GM21717 (cell line): ENCODE measurements around the gene SRRT.
A peak's percentile ranks its signal among the peaks of the same experiment; 100 is the strongest.

Experiments
- ATAC-seq: cut with Tn5 transposase; IDR thresholded peaks from one replicate; pipeline ENCODE4 v1.9.1; 2021; ENCODE audit warnings: mild to moderate bottlenecking, moderate library complexity; ENCODE audit not compliant: unreplicated experiment

Gene SRRT

DNA sequence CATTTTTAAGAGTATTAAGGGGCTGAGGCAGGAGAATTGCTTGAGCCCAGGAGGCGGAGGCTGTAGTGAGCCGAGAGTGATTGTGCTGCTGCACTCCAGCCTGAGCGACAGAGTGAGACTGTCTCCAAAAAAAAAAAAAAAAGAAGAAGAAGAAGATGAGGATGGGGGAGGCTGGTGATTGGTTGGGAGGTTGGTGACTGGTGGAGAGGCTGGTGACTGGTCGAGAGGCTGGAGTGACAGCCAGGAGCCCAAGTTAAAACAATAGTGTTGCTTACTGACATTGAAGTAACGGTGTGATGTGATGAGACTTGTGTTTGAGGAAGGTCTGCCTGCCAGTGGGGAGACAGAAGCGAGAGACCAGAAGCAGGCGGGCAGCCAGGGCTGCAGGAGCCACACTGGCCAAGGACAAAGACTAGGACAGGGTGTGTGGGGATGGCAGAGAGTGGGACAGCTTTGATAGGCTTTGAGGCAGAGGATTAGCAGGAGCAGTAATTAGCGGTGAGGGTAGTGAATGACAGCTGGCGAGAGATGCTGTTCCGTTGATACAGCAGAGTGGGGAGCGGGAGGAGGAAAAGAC, 4.9 kb downstream of the SRRT start:
- ATAC-seq, result no peak

DNA sequence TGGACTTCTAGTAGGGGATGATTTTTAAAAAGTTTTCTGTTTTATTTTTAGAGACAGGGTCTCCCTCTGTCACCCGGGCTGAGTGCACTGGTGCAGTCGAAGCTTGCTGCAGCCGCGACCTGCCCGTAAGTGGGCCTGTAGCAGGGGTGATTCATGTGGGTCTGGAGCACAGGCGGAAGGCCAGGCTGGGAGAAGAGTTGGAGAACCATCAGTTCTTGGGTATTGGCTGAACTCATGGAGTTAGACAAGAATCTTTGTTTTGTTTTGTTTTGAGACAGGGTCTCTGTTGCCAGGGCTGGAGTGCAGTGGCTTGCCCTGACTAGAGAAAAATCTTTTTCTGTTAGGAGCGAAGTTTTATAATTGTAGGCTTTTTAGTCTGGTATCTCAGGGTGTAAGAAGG, 5.7 kb downstream of the SRRT start:
- no peak for ATAC-seq

DNA sequence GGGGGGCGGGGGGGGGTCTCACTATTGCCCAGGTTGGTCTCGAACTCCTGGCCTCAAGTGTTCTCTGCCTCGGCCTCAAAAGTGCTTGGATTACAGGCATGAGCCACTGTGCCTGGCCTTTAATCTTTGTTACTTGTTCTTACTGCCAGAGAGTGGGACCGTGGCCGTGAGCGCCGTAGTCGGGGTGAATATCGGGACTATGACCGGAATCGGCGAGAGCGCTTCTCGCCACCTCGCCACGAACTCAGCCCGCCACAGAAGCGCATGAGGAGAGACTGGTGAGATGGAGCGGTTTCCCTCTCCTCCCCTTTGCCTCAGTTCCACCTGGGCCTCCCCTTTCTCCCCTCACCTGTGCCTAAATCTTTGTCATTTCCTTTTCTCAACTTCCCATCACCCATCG, 6.2 kb downstream of the SRRT start:
- no peak for ATAC-seq

DNA sequence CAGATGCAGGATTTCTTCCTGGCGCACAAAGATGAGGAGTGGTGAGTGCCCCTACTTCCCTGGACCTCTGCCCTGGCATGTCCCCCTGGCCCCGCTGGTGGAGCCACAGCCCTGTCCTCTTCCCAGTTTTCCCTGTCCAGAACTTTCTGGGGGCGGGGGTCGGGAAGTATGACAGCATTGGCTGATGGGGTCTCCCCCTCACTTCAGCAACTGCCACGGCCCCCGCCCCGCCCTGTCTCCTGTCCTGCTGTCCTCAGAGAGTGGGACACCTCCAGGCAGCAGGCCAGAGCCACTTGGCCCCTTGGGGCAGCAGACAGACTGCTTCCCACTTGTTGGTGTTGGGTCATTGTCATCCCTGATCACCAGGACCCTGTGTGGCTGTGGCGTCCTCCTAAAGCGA, 7.3 kb downstream of the SRRT start:
- ATAC-seq, result no peak

DNA sequence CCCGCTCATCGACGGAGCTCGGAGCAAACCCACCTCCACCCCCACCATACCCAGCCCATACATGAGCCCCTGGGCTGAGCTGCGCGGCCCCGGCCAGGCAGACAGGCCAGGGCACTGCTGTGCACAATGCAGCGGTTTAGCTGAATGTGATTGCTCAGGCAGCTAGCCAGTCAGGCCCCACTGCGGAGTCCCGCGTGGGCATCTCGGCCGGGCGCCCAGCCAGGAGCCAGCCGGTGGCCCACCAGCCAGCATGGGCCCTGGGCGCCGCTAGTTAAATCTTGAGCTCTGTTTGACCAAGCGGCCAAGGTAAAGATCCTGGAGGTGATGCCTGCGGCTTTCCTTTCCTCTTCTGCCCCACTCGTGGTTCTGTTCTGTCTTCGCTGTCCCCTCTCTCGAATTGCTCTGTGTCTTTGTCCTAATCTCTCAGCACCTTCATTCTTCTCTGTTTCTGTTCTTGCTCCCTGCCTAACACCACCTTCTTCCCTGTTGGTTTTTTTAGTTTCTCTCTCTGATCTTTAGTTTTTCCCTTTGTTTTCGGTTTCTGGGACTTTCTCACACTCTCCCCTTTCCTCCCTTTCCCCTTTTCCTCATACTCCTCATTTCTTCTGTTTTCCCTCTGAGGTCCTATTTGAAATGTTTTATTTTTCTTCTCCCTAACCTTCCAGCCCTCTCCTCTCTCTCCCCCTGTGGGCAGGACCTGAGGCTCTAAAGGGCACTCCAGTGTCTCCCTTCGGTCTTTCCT, 8.1 kb downstream of the SRRT start:
- ATAC-seq, result no peak

DNA sequence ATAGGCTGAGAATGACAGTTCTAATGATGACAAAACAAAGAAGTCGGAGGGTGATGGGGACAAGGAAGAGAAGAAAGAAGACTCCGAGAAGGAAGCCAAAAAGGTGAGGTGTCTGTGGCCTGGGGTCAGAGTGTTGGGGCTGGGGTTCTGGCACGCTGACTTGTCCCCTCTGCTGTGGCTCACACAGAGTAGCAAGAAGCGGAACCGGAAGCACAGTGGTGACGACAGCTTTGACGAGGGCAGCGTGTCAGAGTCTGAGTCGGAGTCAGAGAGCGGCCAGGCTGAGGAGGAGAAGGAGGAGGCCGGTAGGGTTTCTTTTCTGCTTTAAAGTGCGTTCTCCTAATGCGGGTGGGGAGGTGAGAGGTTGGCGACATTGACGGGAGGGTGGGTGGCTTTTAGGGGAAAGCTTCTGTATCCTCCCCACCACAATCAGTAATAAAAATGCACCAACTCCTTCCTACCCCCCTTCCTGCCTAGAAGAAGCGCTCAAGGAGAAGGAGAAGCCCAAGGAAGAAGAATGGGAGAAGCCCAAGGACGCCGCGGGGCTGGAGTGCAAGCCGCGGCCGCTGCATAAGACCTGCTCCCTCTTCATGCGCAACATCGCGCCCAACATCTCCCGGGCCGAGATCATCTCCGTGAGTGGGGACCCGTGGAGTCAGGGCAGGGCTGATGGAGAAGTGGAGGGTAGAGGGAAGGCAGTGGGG, 10.0 kb downstream of the SRRT start:
- no peak for ATAC-seq

DNA sequence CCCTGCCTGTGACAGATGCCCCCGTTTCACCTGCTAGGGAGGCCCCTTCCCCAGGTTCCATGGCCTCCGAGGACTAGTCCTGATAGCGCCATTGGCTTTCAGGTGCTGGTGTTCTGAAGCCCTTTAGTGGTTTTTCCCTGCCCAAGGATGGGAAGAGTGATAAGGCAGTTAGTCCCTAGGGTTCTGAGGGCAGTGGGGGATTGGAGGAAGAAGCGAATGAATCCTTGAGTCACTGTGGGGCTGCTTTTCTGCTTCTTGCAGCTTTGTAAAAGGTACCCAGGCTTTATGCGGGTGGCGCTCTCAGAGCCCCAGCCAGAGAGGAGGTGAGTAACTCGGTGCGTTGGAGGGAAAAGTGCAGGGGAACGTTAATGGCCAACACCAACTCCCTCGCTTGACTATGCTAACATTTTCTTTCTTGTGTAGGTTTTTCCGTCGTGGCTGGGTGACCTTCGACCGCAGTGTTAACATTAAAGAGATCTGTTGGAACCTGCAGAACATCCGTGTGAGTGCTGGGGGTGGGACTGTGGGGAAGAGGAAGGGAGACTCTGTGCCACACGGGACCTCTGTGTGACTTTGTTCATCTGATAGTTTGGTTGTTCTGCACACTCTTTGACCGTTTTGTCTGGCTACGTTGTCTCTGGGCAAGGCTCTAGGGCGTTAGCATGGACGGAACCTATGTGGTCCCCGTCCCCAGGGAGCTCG, 10.7 kb downstream of the SRRT start:
- ATAC-seq, result no peak

DNA sequence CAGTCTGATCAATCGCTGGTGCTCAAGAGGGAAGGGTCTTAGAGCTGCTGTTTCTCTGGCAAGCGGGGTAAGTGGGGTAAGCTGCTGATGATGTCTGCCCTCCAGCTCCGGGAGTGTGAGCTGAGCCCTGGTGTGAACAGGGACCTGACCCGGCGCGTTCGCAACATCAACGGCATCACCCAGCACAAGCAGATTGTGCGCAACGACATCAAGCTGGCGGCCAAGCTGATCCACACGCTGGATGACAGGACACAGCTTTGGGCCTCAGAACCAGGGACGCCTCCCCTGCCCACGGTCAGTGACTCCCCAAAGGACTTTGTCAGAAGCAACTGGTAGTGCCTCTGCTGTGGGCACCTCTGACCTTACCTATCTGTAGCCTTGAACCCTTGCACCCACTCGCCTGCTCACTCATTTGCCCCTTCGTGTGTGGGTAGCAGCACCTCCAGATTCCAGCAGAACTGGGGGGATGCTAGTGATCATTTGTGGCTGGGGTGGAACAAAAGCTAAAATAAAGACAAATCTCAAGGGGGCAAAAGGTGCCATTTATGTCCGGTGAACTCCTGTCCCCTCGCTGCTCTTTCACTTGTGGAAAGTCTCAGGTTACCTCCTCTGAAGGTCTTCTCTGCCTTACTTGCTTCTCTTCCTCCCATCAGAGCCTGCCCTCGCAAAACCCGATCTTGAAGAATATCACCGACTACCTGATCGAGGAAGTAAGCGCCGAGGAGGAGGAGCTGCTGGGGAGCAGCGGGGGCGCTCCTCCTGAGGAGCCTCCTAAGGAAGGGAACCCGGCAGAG, 11.4 kb downstream of the SRRT start:
- no peak for ATAC-seq

DNA sequence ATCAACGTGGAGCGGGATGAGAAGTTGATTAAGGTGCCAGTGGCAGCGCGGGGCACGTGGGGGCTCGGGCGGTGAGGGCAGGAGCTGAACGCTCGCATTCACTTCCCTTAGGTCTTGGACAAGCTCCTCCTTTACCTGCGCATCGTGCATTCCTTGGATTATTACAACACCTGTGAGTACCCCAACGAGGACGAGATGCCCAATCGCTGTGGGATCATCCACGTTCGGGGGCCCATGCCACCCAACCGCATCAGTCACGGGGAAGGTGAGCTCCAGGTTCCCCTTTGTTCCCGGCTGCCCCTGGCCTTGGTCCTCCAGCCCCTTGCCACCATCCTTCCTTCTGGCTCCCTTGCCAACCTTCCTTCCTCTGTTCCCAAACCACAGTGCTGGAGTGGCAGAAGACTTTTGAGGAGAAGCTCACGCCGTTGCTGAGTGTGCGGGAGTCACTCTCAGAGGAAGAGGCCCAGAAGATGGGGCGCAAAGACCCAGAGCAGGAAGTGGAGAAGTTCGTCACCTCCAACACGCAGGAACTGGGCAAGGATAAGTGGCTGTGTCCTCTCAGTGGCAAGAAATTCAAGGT, 12.1 kb downstream of the SRRT start:
- ATAC-seq, result no peak

DNA sequence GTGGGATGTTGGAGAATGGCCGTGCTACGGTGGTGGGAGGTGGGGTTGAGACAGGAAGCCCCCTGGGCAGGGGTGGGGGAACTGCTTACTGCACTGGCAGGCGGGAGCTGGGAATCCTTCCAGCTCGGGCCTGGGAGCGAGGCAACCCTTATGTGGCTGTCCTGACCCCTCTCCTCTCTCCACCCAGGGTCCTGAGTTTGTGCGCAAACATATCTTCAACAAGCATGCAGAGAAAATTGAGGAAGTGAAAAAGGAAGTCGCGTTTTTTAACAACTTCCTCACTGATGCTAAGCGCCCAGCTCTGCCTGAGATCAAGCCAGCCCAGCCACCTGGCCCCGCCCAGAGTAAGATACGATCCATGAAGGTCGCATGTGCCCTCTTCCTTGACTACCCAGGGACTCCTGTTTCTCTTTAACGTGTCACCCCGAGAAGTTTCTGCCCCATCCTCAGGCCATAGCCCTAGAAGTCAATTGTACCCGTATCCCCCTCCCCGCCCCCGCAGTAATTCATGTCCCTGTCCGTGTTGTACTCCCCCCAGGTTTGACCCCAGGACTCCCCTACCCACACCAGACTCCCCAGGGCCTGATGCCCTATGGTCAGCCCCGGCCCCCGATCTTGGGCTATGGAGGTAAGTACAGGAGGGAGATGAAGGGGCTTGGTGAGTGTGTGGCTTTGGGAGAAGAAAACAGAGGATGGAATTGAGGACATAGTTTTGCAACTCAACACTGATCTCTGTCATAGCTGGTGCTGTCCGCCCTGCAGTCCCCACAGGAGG, 12.8 kb downstream of the SRRT start:
- no peak for ATAC-seq

DNA sequence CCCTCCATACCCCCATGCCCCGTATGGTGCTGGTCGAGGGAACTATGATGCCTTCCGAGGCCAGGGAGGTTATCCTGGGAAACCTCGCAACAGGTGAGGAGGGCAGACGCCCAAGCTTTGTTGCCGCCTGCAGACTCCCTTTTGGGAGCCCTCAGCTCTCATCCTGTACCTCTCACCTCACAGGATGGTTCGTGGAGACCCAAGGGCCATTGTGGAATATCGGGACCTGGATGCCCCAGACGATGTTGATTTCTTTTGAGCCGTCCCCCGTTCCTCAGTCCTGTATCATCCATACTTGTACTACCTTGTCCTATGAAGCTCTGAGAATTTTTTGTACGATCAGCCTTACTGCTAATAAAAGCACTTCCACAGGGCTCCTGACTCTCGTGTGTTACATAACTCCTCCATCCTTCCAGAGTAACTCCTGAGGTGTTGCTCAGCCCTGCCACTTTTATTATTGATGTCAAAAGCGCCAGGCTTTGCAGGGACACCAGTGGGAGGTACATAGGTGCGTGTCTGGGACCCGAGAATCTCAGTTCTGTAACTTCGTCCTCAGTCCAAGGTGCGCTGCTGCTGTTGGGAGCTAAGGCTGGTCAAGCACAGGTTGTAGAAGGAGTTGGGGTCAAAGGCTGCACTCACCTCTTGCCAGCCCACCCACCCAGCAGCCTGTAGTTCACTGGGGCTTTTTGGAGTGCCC, 13.5 kb downstream of the SRRT start:
- ATAC-seq, result no peak

DNA sequence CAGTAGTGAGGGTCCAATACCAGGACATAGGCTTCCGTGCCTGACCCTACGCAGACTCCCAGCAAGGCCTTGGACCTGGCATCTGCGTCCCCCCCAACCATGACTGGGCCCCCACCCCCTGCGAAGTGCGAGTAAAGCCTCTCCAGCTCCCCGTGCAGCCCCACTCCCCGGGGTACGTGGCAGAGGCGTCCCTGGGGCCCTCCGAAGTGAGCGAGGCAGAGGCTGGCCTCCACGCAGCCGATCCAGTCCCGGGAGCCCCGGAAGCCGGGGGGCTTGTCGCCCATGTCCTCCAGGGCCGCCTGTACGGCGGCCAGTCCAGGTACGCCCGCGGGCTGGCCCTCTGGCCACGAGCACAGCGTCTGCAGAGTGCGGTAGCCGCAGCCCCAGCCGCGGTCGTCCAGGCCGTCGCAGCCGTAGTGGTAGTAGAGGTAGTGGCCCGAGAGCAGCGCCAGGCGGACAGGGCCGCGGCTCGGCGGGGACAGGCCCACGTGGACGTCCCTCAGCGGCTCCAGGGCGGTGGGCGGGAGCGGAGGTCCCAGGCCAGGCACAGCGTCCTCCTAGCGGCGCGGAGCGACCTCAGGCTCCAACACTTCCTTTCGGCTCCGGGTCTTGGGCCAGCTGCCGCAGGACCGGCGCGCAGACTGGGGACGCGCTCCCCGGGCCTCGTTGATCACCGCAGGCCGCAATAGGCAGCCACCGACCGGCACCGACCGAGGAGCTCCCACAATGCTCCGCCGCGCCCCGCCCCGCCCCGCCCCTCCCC, 14.3 kb downstream of the SRRT start, which contains the start of gene UFSP1:
Gene UFSP1, minus strand, starts transcription at position 728 of the 763 bp plus-strand sequence. Its CDS starts 444 bp downstream, at position 284.
- ATAC-seq, result peak; percentile 20

DNA sequence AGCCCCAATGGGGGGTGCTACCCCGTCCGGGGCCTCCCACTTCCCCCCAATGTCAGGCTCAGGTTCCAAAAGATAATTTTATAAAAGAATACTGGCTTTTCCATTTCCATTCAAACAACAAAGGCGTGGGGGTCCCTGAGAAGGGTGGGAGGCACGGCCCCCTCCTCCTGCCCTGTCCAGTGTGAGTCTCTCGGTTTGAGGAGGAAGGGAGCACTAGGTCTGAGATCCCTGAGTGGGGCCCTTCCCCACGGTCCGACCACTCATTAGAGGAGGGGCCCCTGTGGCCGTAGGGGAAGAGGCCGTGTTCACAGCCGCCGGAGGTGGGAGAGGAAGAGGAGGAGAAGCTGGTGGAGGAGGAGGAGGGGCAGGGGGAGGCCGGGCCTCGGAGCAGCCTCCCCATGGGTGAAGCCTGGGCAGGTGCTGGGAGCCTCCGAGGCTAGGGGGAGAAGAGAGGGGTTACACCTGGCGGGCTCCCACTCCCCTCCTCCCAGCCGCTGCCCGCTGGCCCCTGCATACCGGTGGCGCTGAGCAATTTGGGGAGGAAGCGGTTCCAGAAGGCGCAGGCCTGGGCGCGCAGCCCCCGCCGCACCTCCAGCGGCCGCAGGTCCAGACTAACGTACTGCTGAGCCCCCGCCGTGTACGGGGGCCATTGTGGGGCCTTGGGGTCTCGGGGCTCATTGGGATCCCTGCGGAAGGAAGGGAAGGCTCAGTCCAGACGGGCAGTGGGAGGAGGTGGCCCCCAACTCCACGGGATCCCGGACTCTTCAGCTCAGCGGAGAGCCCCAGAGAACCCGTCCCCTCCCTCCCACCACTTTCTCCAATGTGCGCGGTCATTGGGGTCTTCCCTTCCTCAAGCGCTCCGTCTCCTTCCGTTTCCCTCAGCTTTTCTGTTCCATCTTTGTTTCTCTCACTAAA, 16.0 kb downstream of the SRRT start:
- ATAC-seq, result no peak

DNA sequence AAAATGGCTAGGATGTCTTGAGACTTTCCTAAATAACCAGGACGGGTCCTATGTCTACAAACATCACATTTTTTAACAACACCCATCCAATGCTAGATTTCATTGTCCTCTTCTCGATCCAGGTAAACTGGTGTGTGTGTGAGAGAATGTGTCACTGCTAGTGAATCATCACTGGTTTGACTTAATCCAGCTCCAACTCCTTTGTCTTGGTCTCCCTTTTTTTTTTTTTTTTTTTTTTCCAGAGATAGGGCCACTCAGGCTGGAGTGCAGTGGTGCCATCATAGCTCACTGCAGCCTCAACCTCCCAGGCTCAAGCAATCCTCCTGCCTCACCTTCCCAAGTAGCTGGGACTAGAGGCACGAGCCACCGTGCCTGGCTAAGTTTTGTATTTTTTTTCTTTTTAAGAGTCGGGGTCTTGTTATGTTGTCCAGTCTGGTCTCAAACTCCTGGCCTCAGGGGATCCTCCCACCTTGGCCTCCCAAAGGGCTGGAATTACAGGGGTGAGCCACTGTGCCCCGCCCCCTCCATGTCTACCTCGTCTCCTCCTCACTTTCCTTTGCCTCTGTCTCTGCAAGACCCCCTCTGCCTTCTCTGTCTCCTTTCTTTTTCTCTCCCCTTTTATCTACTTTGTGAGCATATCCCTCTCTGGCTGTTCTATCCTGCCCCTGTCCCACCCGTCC, 16.8 kb downstream of the SRRT start:
- no peak for ATAC-seq

DNA sequence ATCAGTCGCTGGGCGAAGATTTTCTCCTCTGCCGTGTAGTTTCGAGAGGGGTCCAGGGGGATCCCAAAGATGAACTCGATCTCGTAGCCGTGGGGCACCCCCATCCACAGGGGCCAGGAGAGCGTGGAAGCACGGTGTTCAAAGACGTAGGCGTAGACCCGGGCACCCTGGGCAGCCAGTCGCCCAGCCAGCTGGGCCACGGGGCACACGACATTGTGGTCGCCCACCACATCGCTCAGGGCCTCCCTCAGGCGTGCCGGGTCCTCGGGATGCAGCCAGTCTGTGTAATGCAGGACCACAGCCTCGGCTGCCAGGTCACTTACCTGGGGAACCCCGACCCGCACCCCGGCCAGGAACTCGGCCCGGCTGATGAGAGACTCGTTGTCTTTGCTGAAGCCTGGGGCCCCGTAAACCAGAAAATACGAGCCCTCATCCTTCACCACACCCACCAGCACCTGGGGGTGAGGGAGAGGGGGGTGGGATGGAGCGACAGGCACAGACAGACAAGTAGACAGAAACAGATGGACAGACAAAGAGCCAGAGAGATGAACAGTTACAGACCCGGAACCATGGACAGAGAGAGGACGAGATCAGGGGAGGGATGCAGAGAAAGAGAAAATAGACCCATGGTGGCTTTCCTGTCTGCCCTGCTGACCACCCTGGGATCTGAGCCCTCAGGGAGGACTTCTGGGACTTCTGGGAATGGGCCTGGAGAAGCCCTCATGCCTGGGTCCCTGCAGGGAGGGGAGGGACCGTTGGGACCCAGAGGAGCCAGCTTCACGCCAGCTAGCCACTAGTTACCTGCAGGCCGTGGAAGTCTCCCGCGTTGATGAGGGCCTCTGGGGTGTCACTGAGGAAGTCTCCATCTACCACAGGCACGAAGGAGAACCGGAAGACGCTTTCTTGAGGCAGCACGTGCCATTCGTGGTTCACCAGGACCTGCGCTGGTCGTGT, 17.7 kb downstream of the SRRT start:
- no peak for ATAC-seq
